GM12878 (cell line): ENCODE measurements around the gene FBXW8. TPM values are rescaled to one million over a fixed set of nuclear protein-coding genes. Genes with fewer than 3 reads are reported as not detected.

Experiments used
- ATAC-seq: fragments of 200-7000 bp; cut with Tn5 transposase; 3 replicates; pipeline ENCODE4 v1.9.1; 2020; ENCODE audit warnings: mild to moderate bottlenecking, moderate library complexity
- BruUV-seq: library from RNA; stranded (reverse); fragments of 400-500 nt; replicated peaks from 2 replicates; lab custom pipeline; 2021; lab: Mats Ljungman, UMichigan
- CTCF ChIA-PET: fragments of 300-600 bp; sonication (Branson Sonifier 250); formaldehyde crosslinking; extraction: SDS; loops from one replicate; lab custom pipeline; 2021; ENCODE audit warnings: inconsistent platforms; lab: Yijun Ruan, JAX
- POLR2A ChIA-PET: fragments of 350-600 bp; formaldehyde crosslinking; extraction: SDS; loops from one replicate; lab custom pipeline; 2021; ENCODE audit warnings: inconsistent platforms; lab: Charles Lee
- RAD21 ChIA-PET: fragments of 300-600 bp; sonication (Branson Sonifier 250); formaldehyde crosslinking; loops from one replicate; lab custom pipeline; 2023; ENCODE audit warnings: antibody characterized with exemption; ENCODE audit not compliant: unreplicated experiment; lab: Charles Lee
- SMC1A ChIA-PET: fragments of 300-600 bp; sonication (Branson Sonifier 250); formaldehyde crosslinking; loops from one replicate; lab custom pipeline; 2023; ENCODE audit not compliant: unreplicated experiment, uncharacterized antibody; lab: Charles Lee
- DNase-seq: peaks from one replicate; pipeline ENCODE4 v3.0.0-alpha.2; 2011; ENCODE audit warnings: low read depth, low spot score
- FAIRE-seq: peaks from 3 replicates; lab custom pipeline; 2011; peaks lifted over from hg19 to GRCh38; lab: Jason Lieb, UNC
- H2AFZ ChIP-seq: 2 replicates; pipeline ENCODE4 v1.6.0; 2011; ENCODE audit warnings: low read depth, low read length, control low read depth; ENCODE audit not compliant: control insufficient read depth
- H3K27ac ChIP-seq: 2 replicates; pipeline ENCODE4 v1.5.1; 2011; ENCODE audit warnings: control low read depth; ENCODE audit not compliant: control insufficient read depth, insufficient read depth
- H3K27me3 ChIP-seq, 2 experiments: replicated peaks in 1 of 2; 2 replicates each; pipeline versions ENCODE4 v1.6.0 to v1.6.1; 2011; ENCODE audit warnings: low read length in 1 of 2; ENCODE audit not compliant: control insufficient read depth in 2 of 2, insufficient read depth in 2 of 2
- H3K36me3 ChIP-seq, 2 experiments: 2 replicates each; pipeline ENCODE4 v1.5.1; 2011; ENCODE audit warnings: low read length in 1 of 2; ENCODE audit not compliant: control insufficient read depth in 2 of 2, insufficient read depth in 2 of 2
- H3K4me1 ChIP-seq: 2 replicates; pipeline ENCODE4 v1.6.1; 2011; ENCODE audit warnings: mild to moderate bottlenecking, low read length, moderate library complexity, mixed read lengths; ENCODE audit not compliant: control insufficient read depth, insufficient read depth
- H3K4me2 ChIP-seq: 2 replicates; pipeline ENCODE4 v1.6.0; 2011; ENCODE audit warnings: control low read depth; ENCODE audit not compliant: control insufficient read depth, insufficient read depth
- H3K4me3 ChIP-seq: fragments of 200-600 bp; sonication (generic); 2 replicates; pipeline ENCODE4 v1.5.1; 2016
- H3K79me2 ChIP-seq: 2 replicates; pipeline ENCODE4 v1.6.0; 2011; ENCODE audit warnings: low read length; ENCODE audit not compliant: control insufficient read depth, insufficient read depth
- H3K9ac ChIP-seq: 2 replicates; pipeline ENCODE4 v1.8.0; 2011; ENCODE audit warnings: low read length, control low read depth, mixed read lengths; ENCODE audit not compliant: control insufficient read depth, insufficient read depth
- H3K9me3 ChIP-seq: replicated peaks from 3 replicates; pipeline ENCODE4 v1.5.1; 2011; ENCODE audit warnings: mild to moderate bottlenecking, low read length; ENCODE audit not compliant: control insufficient read depth, insufficient read depth
- H4K20me1 ChIP-seq: 2 replicates; pipeline ENCODE4 v1.6.0; 2011; ENCODE audit not compliant: control insufficient read depth, insufficient read depth
- CTCF ChIP-seq, 3 experiments: IDR thresholded peaks in 2 of 3; conservative IDR thresholded peaks in 1 of 3; 2 replicates each; pipeline ENCODE4 v1.5.1; 2011; ENCODE audit warnings: low read depth in 3 of 3, low read length in 3 of 3, mild to moderate bottlenecking in 3 of 3, control low read depth in 2 of 3, moderate library complexity in 2 of 3, inconsistent platforms in 1 of 3, mixed read lengths in 1 of 3; ENCODE audit not compliant: control insufficient read depth in 2 of 3, insufficient read depth in 1 of 3; ENCODE audit errors: extremely low read depth in 1 of 3
- ETV6 ChIP-seq, 2 experiments: fragments of 450-650 bp in 1 of 2; IDR thresholded peaks in 1 of 2; conservative IDR thresholded peaks in 1 of 2; 2 replicates each; pipeline ENCODE4 v1.6.1; 2014; ENCODE audit warnings: antibody characterized with exemption in 1 of 2, borderline replicate concordance in 1 of 2, low read depth in 1 of 2, mild to moderate bottlenecking in 1 of 2, moderate library complexity in 1 of 2
- FOXM1 ChIP-seq: IDR thresholded peaks from 2 replicates; pipeline ENCODE4 v1.6.1; 2012; ENCODE audit warnings: low read depth, mild to moderate bottlenecking, inconsistent platforms, low read length, moderate library complexity
- IRF4 ChIP-seq: IDR thresholded peaks from 2 replicates; pipeline ENCODE4 v1.6.1; 2011; ENCODE audit warnings: low read depth, low read length
- MEF2A ChIP-seq: IDR thresholded peaks from 2 replicates; pipeline ENCODE4 v1.6.1; 2011; ENCODE audit warnings: low read depth, mild to moderate bottlenecking, low read length, moderate library complexity; ENCODE audit not compliant: insufficient read depth
- PAX5 ChIP-seq: IDR thresholded peaks from 2 replicates; pipeline ENCODE4 v1.6.1; 2011; ENCODE audit warnings: low read depth, low read length, borderline replicate concordance
- SMAD1 ChIP-seq: fragments of 450-650 bp; IDR thresholded peaks from 2 replicates; pipeline ENCODE4 v1.6.1; 2018; ENCODE audit warnings: mild to moderate bottlenecking, low read depth; ENCODE audit not compliant: partially characterized antibody
- SMARCA5 ChIP-seq: fragments of 450-650 bp; IDR thresholded peaks from 2 replicates; pipeline ENCODE4 v1.6.1; 2017; ENCODE audit warnings: mild to moderate bottlenecking
- ZBTB11 ChIP-seq: fragments of 450-650 bp; formaldehyde crosslinking; IDR thresholded peaks from 2 replicates; pipeline ENCODE4 v1.5.0; 2022; ENCODE audit warnings: mild to moderate bottlenecking, missing genetic modification characterization
- ZNF24 ChIP-seq: fragments of 450-650 bp; IDR thresholded peaks from 2 replicates; pipeline ENCODE4 v1.6.1; 2017; ENCODE audit warnings: antibody characterized with exemption, mild to moderate bottlenecking
- ZNF384 ChIP-seq: IDR thresholded peaks from 2 replicates; pipeline ENCODE4 v1.6.1; 2012; ENCODE audit warnings: low read depth, mild to moderate bottlenecking, low read length, improper control_type of control experiment, borderline replicate concordance
- ZNF687 ChIP-seq: fragments of 450-650 bp; IDR thresholded peaks from 2 replicates; pipeline ENCODE4 v1.6.1; 2017; ENCODE audit warnings: mild to moderate bottlenecking, moderate library complexity
- WGBS: methylation state at CpG from one replicate; pipeline ENCODE4 v1.1.6; 2016; ENCODE audit warnings: low lambda C conversion rate; ENCODE audit not compliant: insufficient replicate concordance, insufficient coverage; ENCODE audit errors: missing lambda C conversion rate; 5-methylcytosine and 5-hydroxymethylcytosine counted together
- in situ Hi-C: fragments of 300-500 bp; cut with MboI; formaldehyde crosslinking; loops from 9 replicates; pipeline ENCODE4 v1.14.3; 2018; ENCODE audit warnings: mixed read lengths
- intact Hi-C: fragments of 100-400 bp; cut with micrococcal nuclease; formaldehyde crosslinking; loops from one replicate; pipeline ENCODE4 v1.14.2; 2022; ENCODE audit not compliant: unreplicated experiment
- polyA plus RNA-seq, 11 experiments: library from polyadenylated mRNA; depleted of rRNA in 4 of 11; unstranded in 6 of 11; stranded (reverse) in 5 of 11; fragments of >200 nt; fragmentation: Nextera tagmentation in 4 of 11; fragmentation: Illumina TruSeq in 1 of 11; extraction: Ambion mirVana in 4 of 11; extraction: Trizol in 1 of 11; gene quantifications; 1 replicate in 1 of 11; 2 replicates in 10 of 11; pipeline versions ENCODE4 v1.2.1 to v1.2.3, GENCODE V29; 2011 to 2016; ENCODE audit warnings: inconsistent platforms in 2 of 11, missing spikeins in 2 of 11, low read depth in 1 of 11
- total RNA-seq, 4 experiments: library from RNA; depleted of rRNA in 3 of 4; stranded (reverse); fragments of >200 nt in 3 of 4; fragmentation: Illumina TruSeq in 1 of 4; extraction: Trizol in 1 of 4; gene quantifications; 2 replicates each; pipeline versions ENCODE4 v1.2.1 to v1.2.3, GENCODE V29; 2013 to 2021

The FBXW8 gene
- total and polyA plus RNA-seq, 10 of the 15 experiments (the other 5 are each of a cell fraction or from before 2014, with no cell fraction given), result 0.49 to 7.5 (median 4.4) TPM

GRCh38 chr12:116891019-116891418 is 19.7 kb upstream of the FBXW8 start:
- Histone ChIP-seq H2AFZ (no peak overlapping the region), H3K4me1 (no peaks in the 10 kb centered on the region), H4K20me1 (no peaks in the 10 kb centered on the region), H3K4me3 (no peak overlapping the region), H3K36me3 (no peaks in the 10 kb centered on the region), H3K79me2 (no peaks in the 10 kb centered on the region), H3K9me3 (no peaks in the 10 kb centered on the region), H3K27me3 (no peaks in the 10 kb centered on the region)
- no TSS peak for BruUV-seq
- ATAC-seq (no peak), FAIRE-seq (no peak), DNase-seq (no peak)
- CTCF ChIA-PET, result no interaction called here
- WGBS, result 57% methylated on average over 3 of the region's 3 CpGs
- intact Hi-C loops, result no loop called here
- RAD21 ChIA-PET, result interaction anchor here (0.7 kb wide), 1 partner anchor 73 kb away, joined by 3 read pairs; no protein-coding TSS in a partner anchor
- TF ChIP-seq SMAD1, result no peak
- no peak for TF ChIP-seq FOXM1
- TF ChIP-seq PAX5, result no peak
- TF ChIP-seq CTCF (IDR thresholded peaks at IDR 0.05 in 2 of 3, conservative IDR thresholded peaks at IDR 0.05 in 1 of 3; ENCODE audit: control insufficient read depth in 2 of 3, extremely low read depth in 1 of 3, insufficient read depth in 1 of 3, low read depth in 3 of 3, low read length in 3 of 3), result no peak
- no peak for TF ChIP-seq ZNF384
- no peak for TF ChIP-seq ZNF24
- TF ChIP-seq MEF2A, result no peak
- no peak for TF ChIP-seq ZBTB11 (CRISPR knock-in tag)
- TF ChIP-seq ETV6 (conservative IDR thresholded peaks at IDR 0.05 in 1 of 2, IDR thresholded peaks at IDR 0.05 in 1 of 2; ENCODE audit: borderline replicate concordance in 1 of 2, low read depth in 1 of 2), result no peak
- no peak for TF ChIP-seq SMARCA5
- no peak for TF ChIP-seq IRF4
- no peak for TF ChIP-seq ZNF687
- TF ChIP-seq, all 136 proteins: peak for 0
- Histone ChIP-seq H3K9ac (no peak overlapping the region), H3K27ac (no peak overlapping the region), H3K4me2 (no peak overlapping the region)
- in situ Hi-C loops, result no loop called here
- SMC1A ChIA-PET, result no interaction called here
- POLR2A ChIA-PET, result no interaction called here
